H9 (cell line): ENCODE results near the gene PRR33. TPM values are rescaled to one million over a fixed set of nuclear protein-coding genes. Genes with fewer than 3 reads are reported as not detected.

ENCODE experiments used
- DNase-seq: peaks from one replicate; pipeline ENCODE4 v3.0.0-alpha.2; 2017
- H2AFZ ChIP-seq: one replicate; pipeline ENCODE4 v1.6.1; 2013; ENCODE audit warnings: mild to moderate bottlenecking, low read length, control low read depth, moderate library complexity
- H2AK5ac ChIP-seq: 2 replicates; pipeline ENCODE4 v1.6.1; 2013; ENCODE audit warnings: low read length, control low read depth, mixed read lengths; ENCODE audit not compliant: insufficient read length
- H2BK120ac ChIP-seq: one replicate; pipeline ENCODE4 v1.6.1; 2013; ENCODE audit warnings: low read depth, mild to moderate bottlenecking, low read length, control low read depth, inconsistent platforms; ENCODE audit not compliant: poor library complexity, severe bottlenecking
- H2BK12ac ChIP-seq: 2 replicates; pipeline ENCODE4 v1.6.1; 2013; ENCODE audit warnings: low read length, control low read depth, mixed read lengths, low read depth; ENCODE audit not compliant: insufficient read length
- H2BK15ac ChIP-seq: 2 replicates; pipeline ENCODE4 v1.6.1; 2013; ENCODE audit warnings: low read depth, low read length, control low read depth
- H2BK20ac ChIP-seq: one replicate; pipeline ENCODE4 v1.6.1; 2013; ENCODE audit warnings: low read depth, mild to moderate bottlenecking, low read length, control low read depth, inconsistent platforms; ENCODE audit not compliant: poor library complexity, severe bottlenecking
- H2BK5ac ChIP-seq: 2 replicates; pipeline ENCODE4 v1.6.1; 2013; ENCODE audit warnings: low read length, control low read depth, mixed read lengths; ENCODE audit not compliant: insufficient read length
- H3K14ac ChIP-seq: 2 replicates; pipeline ENCODE4 v1.6.1; 2013; ENCODE audit warnings: low read length, control low read depth; ENCODE audit not compliant: insufficient read depth
- H3K18ac ChIP-seq: 2 replicates; pipeline ENCODE4 v1.6.1; 2013; ENCODE audit warnings: low read depth, mild to moderate bottlenecking, mixed read lengths, low read length, control low read depth; ENCODE audit not compliant: insufficient read length
- H3K23ac ChIP-seq: 2 replicates; pipeline ENCODE4 v1.6.1; 2013; ENCODE audit warnings: low read length, control low read depth, mixed read lengths, low read depth; ENCODE audit not compliant: insufficient read length
- H3K23me2 ChIP-seq: 2 replicates; pipeline ENCODE4 v1.6.1; 2013; ENCODE audit warnings: low read depth, mild to moderate bottlenecking, mixed read lengths, low read length, control low read depth; ENCODE audit not compliant: insufficient read length, poor library complexity, severe bottlenecking
- H3K27ac ChIP-seq: 2 replicates; pipeline ENCODE4 v1.5.1; 2013; ENCODE audit warnings: low read length, control low read depth, mixed read lengths, low read depth; ENCODE audit not compliant: insufficient read length
- H3K27me3 ChIP-seq: 2 replicates; pipeline ENCODE4 v1.6.1; 2013; ENCODE audit warnings: low read length, control low read depth, inconsistent platforms; ENCODE audit not compliant: insufficient read depth
- H3K4ac ChIP-seq: 2 replicates; pipeline ENCODE4 v1.6.1; 2013; ENCODE audit warnings: low read depth, mild to moderate bottlenecking, control low read depth, inconsistent platforms, low read length, moderate library complexity
- H3K4me1 ChIP-seq: 2 replicates; pipeline ENCODE4 v1.6.1; 2013; ENCODE audit warnings: low read length, control low read depth, inconsistent platforms; ENCODE audit not compliant: insufficient read depth
- H3K4me2 ChIP-seq: 2 replicates; pipeline ENCODE4 v1.6.1; 2013; ENCODE audit warnings: low read length, control low read depth, mixed read lengths; ENCODE audit not compliant: insufficient read length, insufficient read depth
- H3K56ac ChIP-seq: 2 replicates; pipeline ENCODE4 v1.6.1; 2013; ENCODE audit warnings: low read depth, mild to moderate bottlenecking, mixed read lengths, low read length, control low read depth; ENCODE audit not compliant: insufficient read length
- H3K79me1 ChIP-seq: 2 replicates; pipeline ENCODE4 v1.6.1; 2013; ENCODE audit warnings: low read depth, mild to moderate bottlenecking, moderate library complexity, low read length, control low read depth, inconsistent platforms; ENCODE audit not compliant: insufficient read depth, poor library complexity, severe bottlenecking
- H3K79me2 ChIP-seq: 2 replicates; pipeline ENCODE4 v1.6.1; 2013; ENCODE audit warnings: low read length, control low read depth, inconsistent platforms; ENCODE audit not compliant: insufficient read depth
- H3K9ac ChIP-seq: 2 replicates; pipeline ENCODE4 v1.6.1; 2013; ENCODE audit warnings: low read length, control low read depth, mixed read lengths; ENCODE audit not compliant: insufficient read length; ENCODE audit errors: extremely low read depth
- H3K9me3 ChIP-seq: one replicate; pipeline ENCODE4 v1.6.1; 2013; ENCODE audit warnings: low read depth, low read length, inconsistent platforms; ENCODE audit not compliant: control insufficient read depth
- H3T11ph ChIP-seq: one replicate; pipeline ENCODE4 v1.6.1; 2013; ENCODE audit warnings: mild to moderate bottlenecking, low read length, control low read depth, inconsistent platforms
- H4K20me1 ChIP-seq: one replicate; pipeline ENCODE4 v1.6.1; 2013; ENCODE audit not compliant: control insufficient read depth, insufficient read length, insufficient read depth
- H4K5ac ChIP-seq: 2 replicates; pipeline ENCODE4 v1.6.1; 2013; ENCODE audit warnings: low read depth, mild to moderate bottlenecking, mixed read lengths, low read length, control low read depth; ENCODE audit not compliant: insufficient read length
- H4K8ac ChIP-seq: replicated peaks from 2 replicates; pipeline ENCODE4 v1.6.1; 2013; ENCODE audit warnings: low read length, control low read depth, mixed read lengths, low read depth; ENCODE audit not compliant: insufficient read length
- H4K91ac ChIP-seq: 2 replicates; pipeline ENCODE4 v1.6.1; 2013; ENCODE audit warnings: low read depth, mild to moderate bottlenecking, moderate library complexity, mixed read lengths, low read length, control low read depth; ENCODE audit not compliant: insufficient read length
- H3K27ac Mint-ChIP-seq, 3 experiments: 2 replicates in 2 of 3; 3 replicates in 1 of 3; pipeline ENCODE4 v1.8.0; 2020 to 2021; ENCODE audit warnings: mixed read lengths in 3 of 3, mild to moderate bottlenecking in 1 of 3, moderate library complexity in 1 of 3
- H3K27me3 Mint-ChIP-seq: 2 replicates; pipeline ENCODE4 v1.8.0; 2021; ENCODE audit warnings: low read depth, mild to moderate bottlenecking, moderate library complexity, mixed read lengths
- H3K36me3 Mint-ChIP-seq, 3 experiments: 2 replicates in 2 of 3; 3 replicates in 1 of 3; pipeline ENCODE4 v1.8.0; 2020 to 2021; ENCODE audit warnings: low read depth in 3 of 3, mixed read lengths in 3 of 3; ENCODE audit not compliant: insufficient read depth in 1 of 3
- H3K4me1 Mint-ChIP-seq, 2 experiments: 2 replicates each; pipeline ENCODE4 v1.8.0; 2020; ENCODE audit warnings: mixed read lengths in 2 of 2
- H3K4me3 Mint-ChIP-seq, 2 experiments: 2 replicates in 1 of 2; 3 replicates in 1 of 2; pipeline ENCODE4 v1.8.0; 2020 to 2021; ENCODE audit warnings: mild to moderate bottlenecking in 2 of 2, mixed read lengths in 2 of 2, moderate library complexity in 1 of 2
- H3K9me3 Mint-ChIP-seq, 2 experiments: 2 replicates in 1 of 2; 3 replicates in 1 of 2; pipeline ENCODE4 v1.8.0; 2020; ENCODE audit warnings: mild to moderate bottlenecking in 2 of 2, mixed read lengths in 2 of 2, moderate library complexity in 1 of 2
- CTCF ChIP-seq: fragments of 200-600 bp; sonication (generic); conservative IDR thresholded peaks from 3 replicates; pipeline ENCODE4 v1.8.0; 2021; ENCODE audit warnings: antibody characterized with exemption, mild to moderate bottlenecking
- WGBS: extraction: QIAGEN DNeasy Blood & Tissue Kit; methylation state at CpG from one replicate; pipeline ENCODE4 v1.1.7; 2013; ENCODE audit warnings: missing lambda C conversion rate, low lambda C conversion rate, mixed read lengths; ENCODE audit not compliant: insufficient read length; ENCODE audit errors: extremely low coverage; 5-methylcytosine and 5-hydroxymethylcytosine counted together
- microRNA-seq: library from miRNA; unstranded; fragments of <30 nt; microRNA quantifications from one replicate; pipeline ENCODE4, GENCODE V29; 2020; ENCODE audit warnings: borderline microRNAs expressed
- total RNA-seq: library from RNA; stranded (reverse); gene quantifications from 2 replicates; pipeline ENCODE4 v1.2.1, GENCODE V29; 2021

The PRR33 gene
- total RNA-seq, 1 experiment from 2014 or later, result not detected

- H3T11ph ChIP-seq, result no peak within 1 kb of the TSS
- no peaks in the 10 kb centered on the region for H3K27me3 ChIP-seq
- H3K4me2 ChIP-seq, result no peak within 1 kb of the TSS
- H4K8ac ChIP-seq, result no peak within 1 kb of the TSS
- no CpG with 5 or more reads among the region's 32 CpGs for WGBS
- no peak within 1 kb of the TSS for H2BK5ac ChIP-seq
- no peak within 1 kb of the TSS for H2AFZ ChIP-seq
- no peak for TF ChIP-seq CTCF
- H3K56ac ChIP-seq, result no peak within 1 kb of the TSS
- no peaks in the 10 kb centered on the region for H3K79me1 ChIP-seq
- peaks cover 0 to 1% of the 10 kb centered on the region in 2 experiments; a peak in 2 of 4 replicates for H3K4me1 Mint-ChIP-seq
- no peak within 1 kb of the TSS for H2BK120ac ChIP-seq
- H3K79me2 ChIP-seq, result no peaks in the 10 kb centered on the region
- H2BK15ac ChIP-seq, result no peak within 1 kb of the TSS
- H3K27ac Mint-ChIP-seq, result peak within 1 kb of the TSS in 1 of 3 experiments; percentile 55; a peak in 1 of 7 replicates
- H3K9ac ChIP-seq, result no peak within 1 kb of the TSS
- DNase-seq, result no peak
- H3K4me1 ChIP-seq, result no peaks in the 10 kb centered on the region
- H4K91ac ChIP-seq, result no peak within 1 kb of the TSS
- H4K5ac ChIP-seq, result no peak within 1 kb of the TSS
- no peak within 1 kb of the TSS for H3K18ac ChIP-seq
- no peak within 1 kb of the TSS for H3K14ac ChIP-seq
- no peak within 1 kb of the TSS for H2AK5ac ChIP-seq
- H3K4me3 Mint-ChIP-seq, result no peak within 1 kb of the TSS
- H3K23ac ChIP-seq, result no peak within 1 kb of the TSS
- no peaks in the 10 kb centered on the region for H3K36me3 Mint-ChIP-seq
- no peak within 1 kb of the TSS for H3K27ac ChIP-seq
- no peaks in the 10 kb centered on the region for H4K20me1 ChIP-seq
- peaks cover 2% of the 10 kb centered on the region for H3K27me3 Mint-ChIP-seq
- no peak within 1 kb of the TSS for H2BK20ac ChIP-seq
- H2BK12ac ChIP-seq, result no peak within 1 kb of the TSS
- no peaks in the 10 kb centered on the region for H3K9me3 ChIP-seq
- no peak within 1 kb of the TSS for H3K4ac ChIP-seq
- H3K23me2 ChIP-seq, result no peaks in the 10 kb centered on the region
- H3K9me3 Mint-ChIP-seq, result no peaks in the 10 kb centered on the region; a peak in 1 of 5 replicates
These were observed 53.1 kb downstream of the PRR33 start, which contains the start of gene TNNI2 for GRCh38 chr11:1838426-1839144. Gene TNNI2, plus strand, starts transcription at chr11:1838981. Its CDS starts 716 bp downstream, at chr11:1839697.

Small RNA genes within 50 kb of the gene (microRNA-seq; reads per million reads assigned to microRNA genes)
- gene MIR4298 (not detected), gene MIR7847 (not detected)

Other genes starting within 250 kb of the PRR33 start
- not detected in 2 replicates for gene KRTAP5-6, start 194.7 kb downstream of the PRR33 start, total RNA-seq
- gene IFITM10, start 141.3 kb downstream of the PRR33 start, total RNA-seq, result 0.59 and 0.77 TPM in 2 replicates
- 158 and 161 TPM in 2 replicates for gene CTSD, start 128.0 kb downstream of the PRR33 start, total RNA-seq
- not detected in 2 replicates for gene SYT8, start 56.9 kb downstream of the PRR33 start, total RNA-seq
- not detected in 2 replicates for gene TNNI2, start 52.9 kb downstream of the PRR33 start, total RNA-seq
- gene LSP1, start 38.8 kb downstream of the PRR33 start, total RNA-seq, result not detected in 2 replicates
- not detected in 2 replicates for gene TNNT3, start 27.8 kb upstream of the PRR33 start, total RNA-seq
- gene MRPL23, start 55.4 kb upstream of the PRR33 start, total RNA-seq, result 65.3 and 67.3 TPM in 2 replicates
- 10.7 TPM in 2 replicates for gene H19, start 105.9 kb upstream of the PRR33 start, total RNA-seq
- gene IGF2, start 247.5 kb upstream of the PRR33 start, total RNA-seq, result 2.8 and 3.1 TPM in 2 replicates